GM10266 (cell line): ENCODE data around the gene UPK3A.

ENCODE experiments used
- DNase-seq: peaks from one replicate; pipeline ENCODE4 v3.0.0; 2012; ENCODE audit errors: extremely low spot score
- TF ChIP-seq, protein P1 (sequence below): IDR thresholded peaks from 2 replicates; pipeline ENCODE4 v1.5.1; 2012; ENCODE audit warnings: mild to moderate bottlenecking, low read depth; ENCODE audit not compliant: control insufficient read depth, insufficient read depth; ENCODE audit errors: missing control alignments

The UPK3A gene

DNA sequence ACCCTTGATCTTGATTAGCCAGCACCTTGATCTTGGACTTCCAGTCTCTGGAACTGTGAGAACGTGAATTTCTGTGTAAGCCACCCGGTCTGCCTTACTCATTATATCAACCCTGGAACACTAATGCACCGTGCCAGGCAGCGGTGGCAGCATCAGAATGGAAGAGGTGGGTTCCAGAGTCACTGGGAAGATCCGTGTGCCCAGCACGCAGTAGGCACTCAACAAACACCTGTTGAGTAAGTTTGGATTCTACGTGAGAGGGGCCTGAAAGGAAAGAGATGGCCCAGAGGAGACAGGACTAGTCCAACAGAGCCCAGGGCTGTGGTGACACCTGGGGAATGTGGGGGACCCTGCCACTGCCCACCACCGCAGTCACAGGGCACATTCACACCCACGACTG, 6.6 kb upstream of the UPK3A start:
- DNase-seq, result no peak
- TF ChIP-seq, protein P1, sequence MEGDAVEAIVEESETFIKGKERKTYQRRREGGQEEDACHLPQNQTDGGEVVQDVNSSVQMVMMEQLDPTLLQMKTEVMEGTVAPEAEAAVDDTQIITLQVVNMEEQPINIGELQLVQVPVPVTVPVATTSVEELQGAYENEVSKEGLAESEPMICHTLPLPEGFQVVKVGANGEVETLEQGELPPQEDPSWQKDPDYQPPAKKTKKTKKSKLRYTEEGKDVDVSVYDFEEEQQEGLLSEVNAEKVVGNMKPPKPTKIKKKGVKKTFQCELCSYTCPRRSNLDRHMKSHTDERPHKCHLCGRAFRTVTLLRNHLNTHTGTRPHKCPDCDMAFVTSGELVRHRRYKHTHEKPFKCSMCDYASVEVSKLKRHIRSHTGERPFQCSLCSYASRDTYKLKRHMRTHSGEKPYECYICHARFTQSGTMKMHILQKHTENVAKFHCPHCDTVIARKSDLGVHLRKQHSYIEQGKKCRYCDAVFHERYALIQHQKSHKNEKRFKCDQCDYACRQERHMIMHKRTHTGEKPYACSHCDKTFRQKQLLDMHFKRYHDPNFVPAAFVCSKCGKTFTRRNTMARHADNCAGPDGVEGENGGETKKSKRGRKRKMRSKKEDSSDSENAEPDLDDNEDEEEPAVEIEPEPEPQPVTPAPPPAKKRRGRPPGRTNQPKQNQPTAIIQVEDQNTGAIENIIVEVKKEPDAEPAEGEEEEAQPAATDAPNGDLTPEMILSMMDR, result no peak

DNA sequence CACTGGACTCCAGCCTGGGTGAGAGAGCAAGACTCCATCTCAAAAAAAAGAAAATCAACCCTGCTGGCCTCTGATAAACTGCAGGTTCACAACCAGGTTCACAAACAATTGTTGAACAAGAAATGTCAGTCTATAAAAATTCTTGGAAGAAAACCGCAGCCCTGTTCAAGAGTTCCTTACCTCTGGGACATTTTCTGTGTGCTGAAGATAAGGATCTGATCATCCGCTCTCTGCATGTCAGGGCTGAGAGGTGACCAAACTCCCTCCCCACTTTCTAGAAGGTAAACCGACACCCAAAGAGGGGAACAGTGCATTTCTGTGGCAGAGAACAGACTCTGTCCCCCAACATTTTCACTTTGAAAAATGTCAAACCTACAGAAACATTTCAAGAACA, 4.2 kb upstream of the UPK3A start:
- DNase-seq, result no peak
- TF ChIP-seq, protein P1, result no peak

DNA sequence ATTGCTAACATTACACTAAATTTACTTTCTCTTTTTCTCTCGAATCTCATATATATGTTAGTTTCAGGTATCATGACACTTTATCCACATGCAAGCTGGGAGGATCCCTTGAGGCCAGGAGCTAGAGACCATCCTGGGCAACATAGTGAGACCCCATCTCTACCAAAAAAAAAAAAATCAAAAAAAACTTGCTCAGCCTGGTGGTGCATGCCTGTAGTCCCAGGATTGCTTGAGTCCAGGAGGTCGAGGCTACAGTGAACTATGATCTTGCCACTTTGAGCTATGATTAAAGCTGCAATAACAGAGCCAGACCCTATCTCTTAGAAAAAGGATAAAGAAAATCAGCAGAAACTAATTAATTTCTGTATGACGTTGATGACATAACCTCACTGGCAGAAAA, 3.7 kb upstream of the UPK3A start:
- TF ChIP-seq, protein P1, result no peak
- DNase-seq, result no peak

DNA sequence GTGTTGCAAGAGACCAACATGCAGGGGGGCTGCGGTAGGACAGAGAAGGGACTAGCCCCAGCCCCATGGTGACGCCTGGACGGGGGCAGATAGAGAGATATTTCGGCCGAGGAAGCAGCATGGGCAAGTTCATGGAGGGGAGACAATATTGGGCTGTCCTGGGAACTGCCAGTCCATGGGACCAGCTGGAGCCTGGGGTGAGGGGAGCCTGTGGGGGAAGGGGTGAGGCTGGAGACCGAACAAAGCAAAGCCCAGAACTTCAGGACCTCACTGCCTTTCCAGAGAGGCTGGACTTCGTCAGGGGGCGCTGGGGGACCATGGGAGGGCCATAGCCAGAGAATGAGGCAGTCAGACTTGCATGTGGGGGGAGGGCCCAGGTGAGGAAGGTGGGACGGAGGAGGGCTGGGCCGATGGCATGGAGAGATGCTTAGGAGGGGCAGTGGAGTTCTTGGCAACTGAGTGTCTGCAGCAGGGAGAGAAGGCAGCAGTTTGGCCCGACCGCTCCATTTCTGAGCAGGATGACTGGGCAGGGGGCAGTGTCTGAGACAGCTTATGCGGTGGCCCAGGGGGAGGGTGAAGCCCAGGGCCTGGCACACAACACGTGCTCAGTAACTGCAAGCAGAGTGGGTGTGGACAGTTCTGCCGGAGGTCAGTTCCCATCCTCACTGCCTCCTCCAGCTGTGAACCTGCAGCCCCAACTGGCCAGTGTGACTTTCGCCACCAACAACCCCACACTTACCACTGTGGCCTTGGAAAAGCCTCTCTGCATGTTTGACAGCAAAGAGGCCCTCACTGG, 712 bp downstream of the UPK3A start:
- TF ChIP-seq, protein P1, result no peak
- DNase-seq, result no peak

DNA sequence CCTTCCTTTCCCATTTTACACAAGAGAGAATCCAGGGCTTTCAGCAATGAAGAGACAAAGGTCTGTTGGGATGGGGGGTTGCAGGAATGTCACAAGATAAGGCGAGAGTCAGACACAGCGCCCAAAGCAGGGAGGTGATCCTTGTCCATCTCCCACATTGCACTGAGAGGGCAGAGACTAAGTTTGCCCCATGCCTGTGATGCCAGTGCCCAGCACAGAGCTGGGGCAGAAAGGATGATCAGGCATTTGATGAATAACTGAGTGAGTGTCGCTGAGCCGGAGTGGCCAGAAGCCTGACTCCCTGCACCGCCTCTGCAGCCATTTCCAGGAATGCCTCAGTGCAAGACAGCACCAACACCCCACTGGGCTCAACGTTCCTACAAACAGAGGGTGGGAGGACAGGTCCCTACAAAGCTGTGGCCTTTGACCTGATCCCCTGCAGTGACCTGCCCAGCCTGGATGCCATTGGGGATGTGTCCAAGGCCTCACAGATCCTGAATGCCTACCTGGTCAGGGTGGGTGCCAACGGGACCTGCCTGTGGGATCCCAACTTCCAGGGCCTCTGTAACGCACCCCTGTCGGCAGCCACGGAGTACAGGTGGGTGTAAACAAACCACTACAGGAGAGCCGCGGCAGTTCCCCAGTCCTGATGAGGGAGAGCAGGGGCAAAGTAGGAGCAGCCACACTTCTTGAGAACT, 2.3 kb downstream of the UPK3A start:
- no peak for DNase-seq
- TF ChIP-seq, protein P1, result no peak

DNA sequence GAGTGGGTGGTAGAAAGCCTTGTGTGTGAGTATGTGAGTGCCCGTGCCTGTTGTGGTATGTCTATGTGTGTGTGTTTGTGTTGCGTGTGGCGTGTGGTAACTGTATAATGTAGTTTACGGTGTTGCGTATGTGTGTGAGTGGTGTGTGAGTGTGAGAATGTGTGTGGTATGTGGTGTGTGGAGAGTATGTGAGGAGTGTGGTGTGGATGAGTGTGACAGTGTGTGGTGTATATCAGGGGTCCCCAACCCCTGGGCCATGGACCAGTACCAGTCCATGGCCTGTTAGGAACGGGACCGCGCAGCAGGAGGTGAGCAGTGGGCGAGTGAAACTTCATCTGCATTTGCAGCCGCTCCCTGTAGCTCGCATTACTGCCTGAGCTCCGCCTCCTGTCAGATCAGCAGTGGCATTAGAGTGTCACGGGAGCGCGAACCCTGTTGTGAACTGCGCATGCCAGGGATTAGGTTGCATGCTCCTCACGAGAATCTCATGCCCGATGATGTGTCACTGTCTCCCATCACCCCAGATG, 5.7 kb downstream of the UPK3A start:
- TF ChIP-seq, protein P1, result no peak
- no peak for DNase-seq
